Erythroblast (primary cell): ENCODE measurements around the gene ZSWIM8.

ENCODE experiments used
- GATA1 ChIP-seq: IDR thresholded peaks from 2 replicates; pipeline ENCODE4 v1.6.1; 2011; ENCODE audit warnings: low read depth, mild to moderate bottlenecking, control low read depth, low read length, moderate library complexity
- POLR2A ChIP-seq: IDR thresholded peaks from 2 replicates; pipeline ENCODE4 v1.6.1; 2011; ENCODE audit warnings: mild to moderate bottlenecking, low read length

GRCh38 chr10:73840056-73840402, 54.6 kb downstream of the ZSWIM8 start:
- TF ChIP-seq POLR2A (no peak), GATA1 (no peak)
